HG03354 (cell line): ENCODE measurements around the gene C1RL.

Experiments
- ATAC-seq: cut with Tn5 transposase; IDR thresholded peaks from one replicate; pipeline ENCODE4 v1.9.1; 2021; ENCODE audit warnings: mild to moderate bottlenecking; ENCODE audit not compliant: unreplicated experiment, poor library complexity, severe bottlenecking

The C1RL gene, protein sequence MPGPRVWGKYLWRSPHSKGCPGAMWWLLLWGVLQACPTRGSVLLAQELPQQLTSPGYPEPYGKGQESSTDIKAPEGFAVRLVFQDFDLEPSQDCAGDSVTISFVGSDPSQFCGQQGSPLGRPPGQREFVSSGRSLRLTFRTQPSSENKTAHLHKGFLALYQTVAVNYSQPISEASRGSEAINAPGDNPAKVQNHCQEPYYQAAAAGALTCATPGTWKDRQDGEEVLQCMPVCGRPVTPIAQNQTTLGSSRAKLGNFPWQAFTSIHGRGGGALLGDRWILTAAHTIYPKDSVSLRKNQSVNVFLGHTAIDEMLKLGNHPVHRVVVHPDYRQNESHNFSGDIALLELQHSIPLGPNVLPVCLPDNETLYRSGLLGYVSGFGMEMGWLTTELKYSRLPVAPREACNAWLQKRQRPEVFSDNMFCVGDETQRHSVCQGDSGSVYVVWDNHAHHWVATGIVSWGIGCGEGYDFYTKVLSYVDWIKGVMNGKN

DNA sequence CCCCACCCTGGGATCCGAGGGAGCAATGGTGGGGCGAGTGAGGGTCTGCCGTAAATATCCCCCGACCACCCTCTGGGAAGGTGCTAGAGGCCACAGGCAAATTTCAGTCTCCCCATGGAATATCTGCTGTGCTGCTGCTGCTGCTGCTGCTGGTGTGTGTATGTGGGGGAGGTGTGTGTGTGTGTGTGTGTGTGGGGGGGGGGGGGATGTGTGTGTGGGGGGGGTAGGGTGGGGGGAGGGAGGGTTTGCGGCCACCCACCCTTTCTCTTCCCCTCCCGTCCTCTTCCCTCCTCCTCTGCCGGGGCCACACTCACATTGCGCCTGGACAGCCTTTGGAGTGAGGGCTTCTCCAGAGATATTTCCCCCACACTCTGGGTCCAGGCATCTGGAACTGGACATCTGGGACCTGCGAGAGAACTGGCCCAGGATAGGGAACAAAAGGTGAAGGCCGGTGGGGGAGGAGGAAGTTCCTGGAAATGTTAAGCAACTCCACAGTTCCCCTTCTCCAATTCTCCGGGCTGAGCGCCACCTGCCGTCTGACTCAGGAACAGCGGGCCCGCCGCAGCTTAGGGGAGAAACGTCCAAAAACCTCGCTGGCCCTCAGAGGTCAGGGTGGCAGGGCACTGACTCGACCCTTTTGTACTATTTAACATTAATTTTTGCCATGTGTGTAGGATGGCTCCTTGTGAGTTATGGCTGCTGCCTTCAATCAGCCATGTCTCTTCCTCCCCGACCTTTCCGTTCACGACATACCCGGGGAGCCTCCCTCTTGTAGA is at the start of gene C1RL:
C1RL (minus strand) TSS at position 419 of the 776 bp plus-strand sequence; CDS start at position 385, 34 bp downstream.
- ATAC-seq: peak; percentile 32

- ATAC-seq: no peak
Measured at GRCh38 chr12:7157391-7157790, 48.4 kb upstream of the C1RL start.

- ATAC-seq: no peak
Measured at GRCh38 chr12:7156259-7157197, 47.5 kb upstream of the C1RL start.

- no peak for ATAC-seq
Measured at GRCh38 chr12:7155471-7156034, 46.5 kb upstream of the C1RL start.

- no peak for ATAC-seq
Measured at GRCh38 chr12:7154901-7155470, 46.0 kb upstream of the C1RL start.

DNA sequence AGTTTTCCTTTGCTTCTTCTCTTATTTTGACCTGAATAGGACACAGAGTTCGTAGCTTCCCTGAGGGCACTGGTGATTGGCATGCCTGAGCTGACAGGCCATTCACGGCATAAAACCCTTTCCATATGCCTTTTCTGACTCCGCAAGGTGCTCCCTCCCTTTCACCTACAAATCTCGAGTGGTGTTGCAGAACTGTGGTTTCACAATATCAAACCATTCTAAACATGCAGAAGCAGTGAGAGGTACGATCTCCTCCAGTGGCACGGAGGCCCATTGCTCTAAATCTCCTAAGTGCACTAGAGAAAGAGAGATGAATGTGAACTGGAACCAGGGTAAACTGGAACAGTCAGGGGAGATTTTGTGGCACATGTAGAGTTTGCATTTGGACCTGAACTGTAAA is 45.0 kb upstream of the C1RL start:
- ATAC-seq: no peak

DNA sequence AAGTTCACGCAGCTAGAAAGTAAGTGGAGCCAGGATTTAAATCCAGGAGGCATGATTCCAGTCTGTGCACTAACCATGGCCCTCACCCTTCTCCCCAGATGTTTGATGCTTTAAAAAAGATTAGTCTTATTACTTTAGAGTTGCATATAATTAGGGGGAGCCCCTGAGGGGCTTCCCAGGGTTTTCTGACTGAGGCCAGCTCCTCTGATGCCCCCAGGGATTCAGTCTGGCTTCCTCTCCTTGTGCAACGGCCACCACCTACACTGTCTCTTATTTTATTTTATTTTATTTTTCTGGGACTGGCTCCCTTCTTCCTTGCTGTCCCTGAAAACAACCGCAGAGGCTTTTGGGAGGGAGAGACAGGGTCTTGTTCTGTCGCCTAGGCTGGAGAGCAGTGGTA is 43.8 kb upstream of the C1RL start:
- ATAC-seq: no peak

- no peak for ATAC-seq
Measured at GRCh38 chr12:7151532-7151931, 42.5 kb upstream of the C1RL start.

GRCh38 chr12:7150841-7151240 is 41.8 kb upstream of the C1RL start:
- ATAC-seq: no peak

GRCh38 chr12:7150356-7150755 is 41.3 kb upstream of the C1RL start:
- ATAC-seq: no peak

- ATAC-seq: no peak
Measured at GRCh38 chr12:7146906-7147305, 37.9 kb upstream of the C1RL start.

- ATAC-seq: no peak
Measured at GRCh38 chr12:7146228-7146627, 37.2 kb upstream of the C1RL start.

DNA sequence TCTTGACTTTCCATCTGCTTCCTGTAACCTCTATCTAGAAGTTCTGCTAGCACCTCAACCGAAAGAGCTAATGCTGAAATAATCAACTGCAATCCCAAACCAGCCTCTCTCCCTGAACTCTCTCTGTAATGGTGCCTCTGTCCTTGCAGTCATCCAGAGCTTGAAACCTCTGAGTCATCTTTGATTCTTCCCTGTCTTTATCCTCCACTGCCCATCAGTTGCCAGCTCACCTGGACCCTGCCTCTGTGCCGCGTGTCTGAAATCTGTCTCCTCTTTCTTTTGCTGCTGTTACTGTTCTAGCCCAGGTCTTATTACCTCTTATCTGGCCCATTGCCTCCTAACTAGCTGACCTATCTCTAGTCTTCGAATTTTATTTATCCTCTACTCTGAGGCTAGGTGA is 36.7 kb upstream of the C1RL start:
- no peak for ATAC-seq

GRCh38 chr12:7144414-7145120 is 35.6 kb upstream of the C1RL start:
- ATAC-seq: no peak

DNA sequence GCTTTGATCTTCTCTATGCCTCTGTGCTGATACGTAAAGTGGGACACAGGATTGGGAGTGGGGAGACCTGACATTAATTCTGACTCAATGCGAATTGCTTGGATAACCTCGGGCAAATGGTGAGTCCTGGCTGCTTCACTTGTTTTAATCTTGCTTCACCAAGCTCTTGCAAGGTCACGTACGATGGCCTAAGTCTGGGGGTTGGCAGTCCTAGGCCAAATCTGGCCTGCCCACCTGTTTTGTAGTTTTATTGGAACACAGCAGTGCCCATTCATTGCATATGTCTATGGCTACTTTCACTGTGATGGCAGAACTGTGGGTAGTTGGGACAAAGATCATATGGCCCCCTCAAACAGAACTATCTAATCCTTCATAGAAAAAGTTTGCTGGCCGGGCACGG is 34.5 kb upstream of the C1RL start:
- no peak for ATAC-seq

- ATAC-seq: no peak
Measured at GRCh38 chr12:7142809-7143465, 33.9 kb upstream of the C1RL start.

DNA sequence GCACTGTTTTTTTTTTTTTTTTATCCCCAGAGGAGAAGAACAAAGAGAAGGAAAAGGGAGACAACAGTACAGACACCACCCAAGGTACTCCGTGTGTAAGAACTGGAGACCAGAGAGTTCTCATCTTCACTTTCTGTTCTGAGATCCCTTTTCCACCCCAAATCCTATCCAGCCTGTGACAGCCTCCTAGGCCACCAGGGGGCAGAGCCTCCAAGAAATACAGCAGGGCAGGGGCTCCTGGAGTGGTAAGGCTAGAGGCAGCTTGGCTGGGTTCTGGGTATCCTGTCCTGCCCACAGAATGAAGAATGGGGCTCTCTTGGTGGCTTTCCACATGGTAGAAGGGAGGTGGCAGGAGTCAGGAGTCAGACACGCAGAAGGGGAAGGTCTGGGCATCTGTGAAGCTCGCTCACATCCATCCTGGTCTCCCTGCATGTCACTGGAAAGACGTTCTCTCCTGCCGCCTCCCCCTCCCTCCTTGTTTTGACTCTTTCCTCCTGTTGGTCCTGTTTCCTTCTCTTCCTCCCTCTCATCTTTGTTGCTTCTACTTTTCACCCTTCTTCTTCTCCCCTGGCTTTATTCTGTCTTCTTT is 33.1 kb upstream of the C1RL start:
- ATAC-seq: no peak
